HG03439 (cell line): Measurements from ENCODE around the gene MAP1LC3B.

ENCODE experiments used
- ATAC-seq: cut with Tn5 transposase; IDR thresholded peaks from one replicate; pipeline ENCODE4 v1.9.1; 2021; ENCODE audit warnings: mild to moderate bottlenecking, moderate library complexity; ENCODE audit not compliant: unreplicated experiment

The MAP1LC3B gene

GRCh38 chr16:87451563-87452210, 59.6 kb downstream of the MAP1LC3B start:
- ATAC-seq, result no peak

GRCh38 chr16:87453326-87453725, 61.2 kb downstream of the MAP1LC3B start:
- no peak for ATAC-seq
